GM12873 (cell line): ENCODE results near the gene CDK18.

ENCODE experiments used
- TF ChIP-seq, protein P1 (sequence below): IDR thresholded peaks from 2 replicates; pipeline ENCODE4 v1.5.1; 2012; ENCODE audit warnings: low read depth, mild to moderate bottlenecking, moderate library complexity, low read length, control low read depth; ENCODE audit not compliant: insufficient read depth; ENCODE audit errors: missing control alignments

Gene CDK18

DNA sequence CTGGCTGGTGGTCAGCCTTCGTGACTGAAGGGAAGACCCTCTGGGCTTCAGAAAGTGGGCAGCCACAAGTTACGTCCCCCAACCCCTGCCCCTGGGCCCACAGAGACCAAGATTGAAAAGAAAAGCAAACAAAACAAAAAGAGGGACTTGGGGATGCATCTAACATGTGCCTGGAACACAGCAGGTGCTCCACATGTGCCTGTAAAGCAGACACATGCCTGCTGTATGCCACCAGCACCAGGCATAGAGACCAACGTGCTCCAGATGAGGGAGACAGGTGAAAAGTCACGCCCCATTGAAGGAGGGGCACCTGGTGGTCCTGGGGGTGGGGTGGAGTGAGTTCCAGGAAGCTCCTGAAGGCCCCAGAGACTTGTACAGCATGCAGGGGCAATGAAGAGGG lies 11.9 kb downstream of the CDK18 start:
- TF ChIP-seq, protein P1, sequence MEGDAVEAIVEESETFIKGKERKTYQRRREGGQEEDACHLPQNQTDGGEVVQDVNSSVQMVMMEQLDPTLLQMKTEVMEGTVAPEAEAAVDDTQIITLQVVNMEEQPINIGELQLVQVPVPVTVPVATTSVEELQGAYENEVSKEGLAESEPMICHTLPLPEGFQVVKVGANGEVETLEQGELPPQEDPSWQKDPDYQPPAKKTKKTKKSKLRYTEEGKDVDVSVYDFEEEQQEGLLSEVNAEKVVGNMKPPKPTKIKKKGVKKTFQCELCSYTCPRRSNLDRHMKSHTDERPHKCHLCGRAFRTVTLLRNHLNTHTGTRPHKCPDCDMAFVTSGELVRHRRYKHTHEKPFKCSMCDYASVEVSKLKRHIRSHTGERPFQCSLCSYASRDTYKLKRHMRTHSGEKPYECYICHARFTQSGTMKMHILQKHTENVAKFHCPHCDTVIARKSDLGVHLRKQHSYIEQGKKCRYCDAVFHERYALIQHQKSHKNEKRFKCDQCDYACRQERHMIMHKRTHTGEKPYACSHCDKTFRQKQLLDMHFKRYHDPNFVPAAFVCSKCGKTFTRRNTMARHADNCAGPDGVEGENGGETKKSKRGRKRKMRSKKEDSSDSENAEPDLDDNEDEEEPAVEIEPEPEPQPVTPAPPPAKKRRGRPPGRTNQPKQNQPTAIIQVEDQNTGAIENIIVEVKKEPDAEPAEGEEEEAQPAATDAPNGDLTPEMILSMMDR = no peak

DNA sequence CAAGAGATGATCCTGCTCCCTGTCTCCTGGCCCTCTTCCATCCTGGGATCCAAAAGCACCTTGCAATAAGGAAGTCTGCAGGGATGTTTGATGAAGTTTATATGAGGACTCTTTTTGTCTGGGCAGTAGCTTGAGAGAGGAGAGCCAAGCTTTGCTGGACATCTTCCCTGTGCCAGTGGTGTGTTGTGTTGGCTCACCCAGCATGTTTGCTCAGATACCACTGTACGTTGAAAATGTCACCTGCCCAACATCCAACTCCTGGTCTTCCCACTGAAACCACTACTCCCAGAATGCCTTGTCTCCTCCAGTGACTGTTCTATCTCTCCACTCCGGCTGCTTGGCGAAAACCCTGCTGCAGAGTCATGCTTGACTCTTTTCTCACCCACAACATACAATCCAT lies 12.8 kb downstream of the CDK18 start:
- TF ChIP-seq, protein P1 = no peak

DNA sequence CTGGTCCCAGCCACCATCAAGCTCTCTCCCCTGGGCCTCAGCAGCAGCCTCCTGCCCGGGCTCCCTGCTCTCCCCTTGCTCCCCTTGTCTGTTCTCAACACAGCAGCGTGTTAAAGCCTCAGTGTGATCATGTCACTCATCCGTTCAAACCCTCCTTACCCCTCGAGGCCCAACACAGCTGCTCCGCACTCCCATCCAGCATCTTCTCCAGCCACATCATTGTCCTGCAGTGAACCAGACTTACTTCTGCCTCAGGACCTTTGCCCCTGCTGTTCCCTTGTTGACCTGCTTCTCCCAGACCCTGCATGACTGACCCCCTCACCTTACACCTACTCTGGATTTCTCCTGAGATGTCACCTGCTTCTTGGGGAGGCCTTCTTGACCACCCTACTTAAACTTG lies 13.3 kb downstream of the CDK18 start:
- TF ChIP-seq, protein P1 = no peak

DNA sequence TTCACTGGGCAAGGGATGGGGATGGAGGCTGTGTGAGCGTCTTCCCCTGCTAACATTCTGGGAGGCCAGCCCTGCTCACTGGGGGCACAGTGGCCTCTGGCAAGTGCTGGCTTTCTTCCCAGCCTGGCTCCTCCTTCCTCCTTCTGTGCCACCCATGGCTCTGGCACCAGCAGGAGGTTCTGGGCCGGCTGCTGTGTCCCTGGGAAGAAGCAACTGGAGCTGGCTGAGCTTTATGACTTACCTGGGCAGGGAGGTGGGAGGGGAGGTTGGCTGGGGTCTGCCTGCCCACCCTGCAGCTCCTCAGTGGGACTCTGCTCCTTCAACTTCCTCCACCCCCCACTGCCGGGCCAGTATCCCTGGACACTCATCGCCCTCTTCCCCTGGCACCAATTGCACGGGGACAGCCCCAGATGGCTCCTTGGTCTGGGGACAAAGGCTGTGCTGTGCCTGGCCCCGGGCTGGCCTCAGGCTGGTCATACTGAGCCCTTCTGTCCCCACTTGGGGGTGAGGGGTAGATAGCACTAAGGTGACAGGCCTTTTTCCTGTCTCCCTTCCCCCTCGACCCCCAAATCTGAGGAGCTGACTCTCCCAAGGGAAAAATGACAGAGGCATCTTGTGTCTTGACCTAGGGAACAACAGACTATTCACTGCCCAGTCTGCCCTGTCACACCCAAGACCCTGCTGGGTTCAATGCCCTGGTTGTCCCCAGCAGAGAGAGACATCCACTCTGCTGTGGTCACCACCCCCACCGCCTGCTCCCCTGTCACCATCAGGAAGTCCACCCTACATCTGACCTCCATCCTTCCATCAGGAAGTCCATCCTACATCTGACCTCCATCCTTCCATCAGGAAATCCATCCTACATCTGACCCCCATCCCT lies 14.4 kb downstream of the CDK18 start:
- TF ChIP-seq, protein P1 = no peak

DNA sequence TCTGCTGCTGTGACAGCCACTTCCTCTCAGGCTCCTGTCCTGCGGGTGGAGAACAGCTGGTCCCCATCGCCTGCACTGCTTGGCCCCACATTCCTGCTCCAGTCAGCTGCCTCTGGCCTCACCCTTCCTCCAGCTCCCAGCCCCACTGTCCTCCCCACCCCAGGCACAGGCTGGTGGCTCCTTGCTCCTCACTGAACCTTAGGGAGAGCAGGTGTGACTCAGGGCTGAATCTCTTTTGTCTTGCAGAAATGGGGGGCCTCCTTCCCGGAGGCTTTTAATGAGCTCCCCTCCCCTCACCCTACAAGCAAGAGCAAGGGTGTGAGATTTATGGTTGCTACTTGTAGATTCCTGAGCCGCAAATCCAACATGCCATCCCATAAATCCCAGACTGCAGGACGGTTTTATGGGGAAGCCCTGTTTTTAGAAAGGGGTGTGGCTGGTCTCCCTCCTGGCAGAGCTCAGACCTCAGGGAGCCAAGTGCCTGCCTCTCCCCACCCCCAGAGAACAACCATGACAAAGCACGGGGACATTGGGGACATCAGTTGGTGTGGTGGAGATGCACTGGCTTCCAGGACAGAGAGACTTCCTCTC lies 15.2 kb downstream of the CDK18 start:
- TF ChIP-seq, protein P1 = no peak

DNA sequence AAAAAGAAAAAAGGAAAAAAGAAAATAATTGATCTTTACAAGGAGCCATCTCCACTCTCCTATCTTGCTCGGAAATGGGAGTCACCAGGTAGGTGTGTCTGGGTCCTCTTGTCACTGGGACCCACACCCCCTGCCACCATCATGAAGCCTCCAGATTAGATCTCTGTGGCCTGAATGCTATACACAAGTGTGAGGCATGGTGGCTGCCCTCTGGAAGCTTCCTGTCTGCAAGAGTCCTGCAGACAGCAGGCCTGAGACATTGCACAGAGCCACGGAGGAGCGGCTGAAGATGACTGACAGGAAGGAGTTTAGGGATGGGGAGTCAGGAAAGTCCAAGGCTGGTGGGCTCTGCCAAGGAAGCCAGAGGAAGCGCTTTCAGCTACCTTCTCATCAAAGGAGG lies 16.2 kb downstream of the CDK18 start:
- TF ChIP-seq, protein P1 = no peak

DNA sequence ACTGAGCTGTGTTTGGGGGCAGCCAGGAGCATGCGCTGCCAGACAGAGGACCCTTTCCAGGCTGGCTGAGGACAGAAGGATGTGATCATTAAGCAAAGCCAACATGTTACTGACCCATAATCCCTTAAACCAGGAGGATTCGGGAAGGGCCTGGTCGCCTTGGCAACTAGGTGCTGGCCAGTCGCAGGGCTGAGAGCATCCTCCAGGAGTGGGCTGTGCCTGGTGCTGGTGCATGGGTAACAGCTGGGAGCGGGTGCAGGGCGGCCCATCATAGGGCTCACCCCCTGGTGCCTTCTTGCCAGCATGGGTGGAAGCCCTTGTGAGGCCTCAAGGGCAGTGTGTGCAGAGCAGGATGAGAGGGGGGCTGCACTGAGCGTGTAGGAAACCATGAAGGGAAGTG lies 17.2 kb downstream of the CDK18 start:
- TF ChIP-seq, protein P1 = no peak
